Glutamatergic neuron (in vitro differentiated cells): ENCODE results near the gene CEMIP. TPM values are rescaled to one million over a fixed set of nuclear protein-coding genes. Genes with fewer than 3 reads are reported as not detected.

Experiments used
- DNase-seq: peaks from one replicate; pipeline ENCODE4 v3.0.0; 2022
- H3K27ac Mint-ChIP-seq: one replicate; pipeline ENCODE4 v1.8.0; 2020; ENCODE audit warnings: mild to moderate bottlenecking, mixed read lengths, inconsistent platforms; ENCODE audit not compliant: unreplicated experiment
- H3K27me3 Mint-ChIP-seq: one replicate; pipeline ENCODE4 v1.8.0; 2020; ENCODE audit warnings: mild to moderate bottlenecking, moderate library complexity, mixed read lengths, inconsistent platforms; ENCODE audit not compliant: unreplicated experiment
- H3K36me3 Mint-ChIP-seq: one replicate; pipeline ENCODE4 v1.8.0; 2020; ENCODE audit warnings: mild to moderate bottlenecking, mixed read lengths, inconsistent platforms; ENCODE audit not compliant: unreplicated experiment
- H3K4me1 Mint-ChIP-seq: one replicate; pipeline ENCODE4 v1.8.0; 2020; ENCODE audit warnings: mild to moderate bottlenecking, low read depth, mixed read lengths, inconsistent platforms; ENCODE audit not compliant: unreplicated experiment
- H3K4me3 Mint-ChIP-seq: one replicate; pipeline ENCODE4 v1.8.0; 2020; ENCODE audit warnings: mild to moderate bottlenecking, mixed read lengths, inconsistent platforms; ENCODE audit not compliant: unreplicated experiment
- H3K9me3 Mint-ChIP-seq: one replicate; pipeline ENCODE4 v1.8.0; 2020; ENCODE audit warnings: mild to moderate bottlenecking, moderate library complexity, mixed read lengths, inconsistent platforms; ENCODE audit not compliant: unreplicated experiment
- CTCF ChIP-seq: fragments of 200-600 bp; sonication (generic); IDR thresholded peaks from one replicate; pipeline ENCODE4 v1.5.0; 2021; ENCODE audit not compliant: partially characterized antibody, unreplicated experiment
- total RNA-seq: library from RNA; stranded (reverse); fragmentation: NEBNext Ultra II Directional; extraction: Animal tissue kit (Norgen Biotek cat#: 25700); gene quantifications from one replicate; pipeline ENCODE4 v1.2.1, GENCODE V29; 2021; ENCODE audit not compliant: unreplicated experiment

CEMIP gene
- total RNA-seq, 1 donor from 2014 or later = 0.25 TPM

- no peak for DNase-seq
- H3K9me3 Mint-ChIP-seq = no peaks in the 10 kb centered on the region
- no peak overlapping the region for H3K4me3 Mint-ChIP-seq
- no peaks in the 10 kb centered on the region for H3K27me3 Mint-ChIP-seq
- peaks cover 26% of the 10 kb centered on the region for H3K36me3 Mint-ChIP-seq
- no peak for TF ChIP-seq CTCF
- H3K4me1 Mint-ChIP-seq = no peaks in the 10 kb centered on the region
- no peak overlapping the region for H3K27ac Mint-ChIP-seq
Observed at GRCh38 chr15:80944818-80945217, 165.6 kb downstream of the CEMIP start.

- peaks cover 26% of the 10 kb centered on the region for H3K36me3 Mint-ChIP-seq
- DNase-seq = peak; percentile 4
- H3K27ac Mint-ChIP-seq = no peak overlapping the region
- H3K4me3 Mint-ChIP-seq = no peak overlapping the region
- no peaks in the 10 kb centered on the region for H3K4me1 Mint-ChIP-seq
- H3K9me3 Mint-ChIP-seq = no peaks in the 10 kb centered on the region
- TF ChIP-seq CTCF = no peak
- H3K27me3 Mint-ChIP-seq = no peaks in the 10 kb centered on the region
Observed at GRCh38 chr15:80945605-80946004, 166.4 kb downstream of the CEMIP start.

- Mint-ChIP-seq H3K4me1 (no peaks in the 10 kb centered on the region), H3K36me3 (peaks cover 21% of the 10 kb centered on the region), H3K4me3 (no peak overlapping the region), H3K27ac (no peak overlapping the region), H3K9me3 (no peaks in the 10 kb centered on the region), H3K27me3 (no peaks in the 10 kb centered on the region)
- TF ChIP-seq CTCF = no peak
- peak; percentile 1 for DNase-seq
Observed at GRCh38 chr15:80946576-80946975, 167.4 kb downstream of the CEMIP start.

DNA sequence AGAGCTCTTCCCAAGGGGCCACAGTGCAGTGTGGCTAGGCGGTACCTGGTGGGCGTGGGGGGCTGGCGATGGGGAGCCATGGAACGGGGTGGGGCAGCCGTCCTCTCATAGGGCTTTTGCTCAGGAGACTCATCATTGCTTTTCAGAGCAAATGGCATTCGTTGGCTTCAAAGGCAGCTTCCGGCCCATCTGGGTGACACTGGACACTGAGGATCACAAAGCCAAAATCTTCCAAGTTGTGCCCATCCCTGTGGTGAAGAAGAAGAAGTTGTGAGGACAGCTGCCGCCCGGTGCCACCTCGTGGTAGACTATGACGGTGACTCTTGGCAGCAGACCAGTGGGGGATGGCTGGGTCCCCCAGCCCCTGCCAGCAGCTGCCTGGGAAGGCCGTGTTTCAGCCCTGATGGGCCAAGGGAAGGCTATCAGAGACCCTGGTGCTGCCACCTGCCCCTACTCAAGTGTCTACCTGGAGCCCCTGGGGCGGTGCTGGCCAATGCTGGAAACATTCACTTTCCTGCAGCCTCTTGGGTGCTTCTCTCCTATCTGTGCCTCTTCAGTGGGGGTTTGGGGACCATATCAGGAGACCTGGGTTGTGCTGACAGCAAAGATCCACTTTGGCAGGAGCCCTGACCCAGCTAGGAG lies 169.6 kb downstream of the CEMIP start:
- no peak overlapping the region for H3K4me3 Mint-ChIP-seq
- peaks cover 2% of the 10 kb centered on the region for H3K27me3 Mint-ChIP-seq
- no peak for TF ChIP-seq CTCF
- no peaks in the 10 kb centered on the region for H3K9me3 Mint-ChIP-seq
- H3K36me3 Mint-ChIP-seq = peaks cover 15% of the 10 kb centered on the region
- no peaks in the 10 kb centered on the region for H3K4me1 Mint-ChIP-seq
- DNase-seq = no peak
- no peak overlapping the region for H3K27ac Mint-ChIP-seq

GRCh38 chr15:80949756-80950155 lies 170.6 kb downstream of the CEMIP start:
- H3K27ac Mint-ChIP-seq = no peak overlapping the region
- TF ChIP-seq CTCF = no peak
- no peaks in the 10 kb centered on the region for H3K9me3 Mint-ChIP-seq
- H3K4me1 Mint-ChIP-seq = no peaks in the 10 kb centered on the region
- H3K27me3 Mint-ChIP-seq = peaks cover 2% of the 10 kb centered on the region
- no peak for DNase-seq
- no peak overlapping the region for H3K4me3 Mint-ChIP-seq
- peaks cover 15% of the 10 kb centered on the region for H3K36me3 Mint-ChIP-seq
